ENCODE results near the gene CD247. TPM values are rescaled to one million over a fixed set of nuclear protein-coding genes. Genes with fewer than 3 reads are reported as not detected.
"Not testable (repeated sequence)": the region's sequence is repeated elsewhere in the genome, so short reads cannot be mapped to it uniquely, and the experiment has no call there.

CD247 gene
- 5.2 TPM for total RNA-seq

DNA sequence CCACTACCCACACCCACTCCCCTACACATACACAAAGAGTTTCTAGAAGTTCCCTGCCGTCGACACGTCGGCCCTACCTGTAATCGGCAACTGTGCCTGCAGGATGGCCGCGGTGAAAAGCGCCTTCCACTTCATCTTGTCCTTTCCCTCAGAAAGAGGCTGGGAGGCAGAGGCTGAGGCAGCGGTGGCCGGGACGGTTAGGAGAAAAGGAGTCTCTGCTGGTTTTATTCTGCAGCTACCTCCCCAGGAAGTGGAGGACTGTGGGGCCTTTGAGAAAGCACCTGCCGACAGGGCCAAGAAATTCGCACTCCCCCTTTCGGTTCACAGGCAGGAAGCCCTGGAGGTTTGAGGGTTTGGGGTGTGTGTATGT lies at the start of gene CD247:
Gene CD247 (minus strand): TSS at position 199 of the 370 bp plus-strand sequence. CDS start 64 bp downstream, at position 135.
- no peak for DNase-seq (ENCODE audit: low spot score)

DNA sequence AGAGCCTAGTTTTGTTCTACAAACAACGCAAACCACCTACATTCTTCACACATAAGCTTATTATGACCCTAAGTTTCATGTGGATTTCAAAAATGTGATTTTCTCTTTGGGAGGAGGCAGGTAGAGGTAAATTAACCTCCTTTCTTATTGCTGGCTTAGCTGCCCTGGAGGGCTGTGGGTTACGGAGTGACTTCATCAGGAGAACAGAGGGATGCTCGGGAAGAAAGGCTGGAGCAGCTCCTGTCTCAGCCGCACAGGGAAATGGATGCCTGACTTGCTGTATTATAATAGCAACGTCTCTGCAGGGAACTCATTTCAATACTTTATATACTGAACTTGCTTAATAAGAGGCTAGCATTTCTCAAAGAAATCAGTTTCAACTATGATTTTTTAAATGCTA lies 49.3 kb upstream of the CD247 start:
- no peak for DNase-seq (ENCODE audit: low spot score)

DNA sequence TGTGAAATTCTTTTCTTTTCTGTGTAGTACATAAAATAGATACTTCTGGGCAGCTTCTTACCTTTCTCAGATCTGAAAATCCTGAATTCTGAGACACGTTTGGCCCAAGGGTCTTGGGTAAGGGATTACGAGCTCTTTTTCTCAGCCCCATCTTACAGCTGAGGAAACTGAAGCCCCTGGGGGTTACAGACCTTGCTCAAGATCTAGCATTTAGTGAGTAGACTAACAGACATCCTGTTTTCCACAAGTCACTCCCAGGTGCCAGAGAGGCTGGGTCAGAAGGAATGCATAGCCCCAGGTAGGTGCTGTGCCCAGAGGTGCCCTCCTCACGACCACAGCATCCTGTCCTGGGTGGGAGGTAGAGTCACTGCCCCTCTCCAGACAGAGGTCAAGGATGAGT lies 48.4 kb upstream of the CD247 start:
- DNase-seq (ENCODE audit: low spot score): no peak

DNA sequence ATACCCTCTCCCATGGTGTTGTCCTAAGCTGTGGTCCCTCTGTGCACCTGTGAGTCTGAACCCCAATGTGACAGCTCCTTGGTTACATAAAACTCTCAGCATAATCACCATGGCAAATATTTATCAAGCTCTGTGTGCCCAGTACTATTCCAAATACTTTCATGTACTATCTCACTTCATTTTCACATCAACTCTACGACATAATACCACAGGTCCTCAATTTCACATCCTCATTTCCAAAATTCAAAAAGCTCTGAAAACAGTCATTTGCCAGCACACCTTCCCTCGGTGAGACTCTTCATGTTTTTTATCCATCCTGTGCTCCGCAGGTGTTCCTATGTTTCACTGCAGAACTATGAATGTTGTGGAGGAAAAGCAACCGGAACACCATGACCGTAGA lies 47.6 kb upstream of the CD247 start:
- DNase-seq (ENCODE audit: low spot score): no peak

DNA sequence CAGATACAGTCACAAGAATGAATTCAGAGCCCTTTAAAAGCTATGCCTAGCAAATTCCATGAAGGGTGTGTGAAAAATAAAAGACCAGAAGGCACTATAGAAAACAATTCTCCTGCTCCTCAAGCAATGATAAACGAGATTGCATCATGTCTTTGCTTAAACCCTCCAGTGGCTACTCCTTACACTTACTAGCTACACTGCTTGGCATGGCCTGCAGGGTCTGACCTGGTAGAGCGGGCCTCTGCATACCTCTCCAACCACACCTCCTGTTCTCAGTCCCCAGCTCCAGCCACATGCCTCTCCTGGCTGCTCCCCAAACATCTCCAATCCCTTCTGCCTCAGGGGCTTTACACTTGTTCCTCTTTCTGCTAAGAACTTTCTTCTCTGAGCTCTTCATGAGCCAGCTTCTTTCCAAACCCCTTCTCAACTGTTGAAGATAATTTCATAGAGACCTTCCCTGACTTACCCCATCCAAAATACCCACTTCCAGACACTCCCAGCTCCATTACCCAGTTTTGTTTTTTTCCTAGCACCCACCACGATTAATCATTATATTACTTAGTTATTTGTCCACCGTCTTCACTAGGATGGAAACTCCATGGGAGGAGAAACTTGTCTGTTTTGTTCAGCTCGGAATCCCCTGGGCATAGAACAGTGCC lies 46.4 kb upstream of the CD247 start:
- DNase-seq (ENCODE audit: low spot score): no peak

DNA sequence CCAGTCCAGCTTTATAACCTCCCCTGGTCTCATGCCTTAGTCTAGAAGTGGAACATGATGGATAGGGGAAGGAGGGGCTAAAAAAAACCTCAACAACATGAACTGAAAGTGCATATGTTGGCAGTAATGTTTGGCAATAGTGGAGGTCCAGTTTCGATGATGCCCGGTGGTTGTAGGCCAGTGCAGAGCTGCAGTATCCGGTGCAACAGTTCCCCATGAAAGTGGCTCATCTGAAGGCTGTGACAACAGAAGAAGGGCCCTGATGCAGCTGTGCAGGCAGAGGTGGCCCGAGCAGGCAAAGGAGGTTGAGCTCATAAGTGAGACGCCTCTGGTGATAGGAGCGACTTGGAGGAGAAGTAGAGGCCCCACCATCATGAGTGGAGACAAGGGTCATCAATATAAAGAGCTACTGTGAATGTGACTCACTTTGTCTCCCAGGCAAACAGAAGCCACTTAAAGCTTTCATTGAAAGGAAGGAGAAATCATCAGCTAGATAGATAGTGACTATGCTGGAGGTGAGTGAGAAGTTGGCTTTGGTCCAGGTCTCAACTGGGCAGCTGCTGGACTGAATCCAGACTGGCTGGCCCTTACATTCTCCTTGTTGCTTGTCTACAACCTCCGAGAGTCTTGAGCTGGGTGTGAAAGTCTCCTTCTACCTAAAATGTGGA lies 45.4 kb upstream of the CD247 start:
- DNase-seq (ENCODE audit: low spot score): peak; percentile 46

DNA sequence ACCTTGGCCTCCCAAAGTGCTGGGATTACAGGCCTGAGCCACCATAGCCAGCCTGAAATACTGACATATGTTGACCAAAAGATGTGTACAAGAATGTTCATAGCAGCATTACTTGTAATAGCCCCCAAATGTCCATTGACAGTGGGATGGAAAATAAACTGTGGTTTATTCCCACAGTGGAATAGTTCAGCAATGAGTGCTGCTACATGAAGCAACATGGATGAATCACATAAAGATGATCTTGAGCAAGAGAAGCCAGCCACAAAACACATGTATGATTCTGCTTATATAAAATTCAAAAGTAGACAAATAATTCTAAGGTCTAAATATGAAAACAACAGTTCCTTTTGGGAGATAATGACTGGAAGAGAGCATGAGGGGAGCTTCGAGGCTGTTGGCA lies 44.4 kb upstream of the CD247 start:
- DNase-seq (ENCODE audit: low spot score): no peak

DNA sequence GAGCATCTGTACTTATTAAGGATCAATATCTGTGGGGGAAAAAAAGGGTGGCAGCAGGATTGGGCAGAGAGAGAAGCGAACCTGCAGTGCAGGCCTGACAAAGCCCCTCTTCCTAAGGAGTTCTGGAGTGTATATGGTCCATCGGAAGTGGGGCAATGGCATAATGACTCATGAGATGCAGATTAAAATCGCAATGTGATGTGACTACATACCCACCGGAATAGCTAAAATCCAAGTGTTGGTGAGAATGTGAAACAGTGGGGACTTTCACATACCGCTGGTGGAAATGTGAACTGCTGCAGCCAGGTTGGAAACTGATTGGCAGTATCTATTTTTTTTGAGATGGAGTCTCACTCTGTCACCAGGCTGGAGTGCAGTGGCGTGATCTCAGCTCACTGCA lies 43.4 kb upstream of the CD247 start:
- no peak for DNase-seq (ENCODE audit: low spot score)

DNA sequence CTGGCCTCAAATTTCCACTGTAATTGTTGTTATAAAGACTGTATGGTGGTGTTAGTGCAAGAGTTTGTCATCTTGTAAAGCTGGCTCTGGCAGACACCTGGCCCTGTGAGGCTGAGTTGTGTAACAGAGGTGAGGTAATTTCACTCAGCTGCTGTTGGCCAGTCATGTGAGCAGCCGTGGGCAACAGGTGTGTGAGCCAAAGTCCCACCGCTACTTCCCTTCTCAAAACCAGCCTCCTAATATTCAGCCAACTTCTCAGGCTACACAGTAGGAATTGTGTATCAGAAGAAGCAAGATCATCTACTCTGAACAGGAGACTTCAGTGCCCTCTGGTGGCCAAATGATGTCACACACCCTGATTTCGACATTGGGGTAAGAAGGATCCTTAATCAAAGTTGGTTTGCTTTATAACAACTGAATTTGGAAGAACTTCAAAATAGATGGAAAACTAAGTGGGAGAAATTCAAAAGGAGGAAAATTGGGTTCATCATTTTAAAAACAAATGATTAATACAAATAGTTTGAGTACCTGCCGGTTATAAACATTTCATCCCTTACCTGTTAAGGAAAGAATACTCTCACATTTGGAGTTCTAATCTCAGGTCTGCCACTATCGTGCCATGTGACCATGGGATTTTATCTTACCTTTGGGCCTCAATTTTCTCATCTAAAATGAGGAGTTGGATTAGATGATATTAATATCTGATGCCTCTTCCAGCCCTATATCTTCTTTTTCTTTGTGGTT lies 37.8 kb upstream of the CD247 start:
- DNase-seq (ENCODE audit: low spot score): peak; percentile 83

DNA sequence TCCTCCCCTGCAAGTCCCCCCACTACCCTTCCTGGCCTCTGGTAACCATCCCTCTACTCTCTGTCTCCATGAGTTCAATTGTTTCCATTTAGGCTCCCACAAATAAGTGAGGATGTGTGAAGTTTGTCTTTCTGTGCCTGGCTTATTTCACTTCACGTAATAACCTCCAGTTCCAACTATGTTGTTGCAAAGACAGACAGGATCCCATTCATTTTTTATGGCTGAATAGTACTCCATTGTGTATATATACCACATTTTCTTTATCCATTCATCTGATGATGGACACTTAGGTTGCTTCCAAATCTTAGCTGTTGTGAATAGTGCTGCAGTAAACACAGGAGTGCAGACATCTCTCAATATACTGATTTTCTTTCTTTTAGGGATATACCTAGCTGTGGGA lies 36.7 kb upstream of the CD247 start:
- not testable (repeated sequence) for DNase-seq (ENCODE audit: low spot score)

DNA sequence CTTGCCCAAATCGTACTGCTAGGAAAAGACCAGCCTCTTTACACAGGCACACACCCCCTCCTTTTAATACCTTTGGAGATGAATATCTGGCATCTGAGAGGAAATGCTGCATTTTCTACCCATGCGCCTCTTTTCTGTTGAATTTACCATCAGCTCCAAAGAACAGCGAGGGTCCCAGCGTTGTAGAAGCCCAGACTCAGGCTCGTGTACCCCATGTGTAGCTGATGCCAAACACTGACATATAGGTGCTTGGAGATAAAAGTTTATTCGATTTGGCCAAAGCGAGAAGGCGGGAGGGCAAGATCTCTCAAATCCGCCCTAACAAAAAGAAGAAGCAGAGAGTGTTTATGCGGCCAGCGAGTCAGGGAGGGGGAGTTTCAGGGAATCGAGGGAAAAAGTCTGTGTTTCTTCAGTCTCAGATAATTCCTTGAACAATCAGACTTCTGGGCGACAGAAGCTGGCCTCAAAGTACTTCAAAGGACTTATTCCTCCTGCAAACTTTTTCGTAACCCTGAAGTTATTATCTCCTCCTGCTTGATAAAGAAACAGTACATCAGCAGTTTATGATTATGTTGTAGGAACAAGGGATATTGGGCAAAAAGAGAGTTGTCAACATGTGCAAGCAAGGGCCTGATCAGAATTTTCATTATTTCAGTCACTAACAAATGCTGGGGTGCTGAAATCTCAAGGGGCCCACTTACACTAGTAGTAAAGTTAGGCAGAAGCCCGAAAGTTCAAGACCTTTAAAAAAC lies 35.9 kb upstream of the CD247 start:
- DNase-seq (ENCODE audit: low spot score): no peak

DNA sequence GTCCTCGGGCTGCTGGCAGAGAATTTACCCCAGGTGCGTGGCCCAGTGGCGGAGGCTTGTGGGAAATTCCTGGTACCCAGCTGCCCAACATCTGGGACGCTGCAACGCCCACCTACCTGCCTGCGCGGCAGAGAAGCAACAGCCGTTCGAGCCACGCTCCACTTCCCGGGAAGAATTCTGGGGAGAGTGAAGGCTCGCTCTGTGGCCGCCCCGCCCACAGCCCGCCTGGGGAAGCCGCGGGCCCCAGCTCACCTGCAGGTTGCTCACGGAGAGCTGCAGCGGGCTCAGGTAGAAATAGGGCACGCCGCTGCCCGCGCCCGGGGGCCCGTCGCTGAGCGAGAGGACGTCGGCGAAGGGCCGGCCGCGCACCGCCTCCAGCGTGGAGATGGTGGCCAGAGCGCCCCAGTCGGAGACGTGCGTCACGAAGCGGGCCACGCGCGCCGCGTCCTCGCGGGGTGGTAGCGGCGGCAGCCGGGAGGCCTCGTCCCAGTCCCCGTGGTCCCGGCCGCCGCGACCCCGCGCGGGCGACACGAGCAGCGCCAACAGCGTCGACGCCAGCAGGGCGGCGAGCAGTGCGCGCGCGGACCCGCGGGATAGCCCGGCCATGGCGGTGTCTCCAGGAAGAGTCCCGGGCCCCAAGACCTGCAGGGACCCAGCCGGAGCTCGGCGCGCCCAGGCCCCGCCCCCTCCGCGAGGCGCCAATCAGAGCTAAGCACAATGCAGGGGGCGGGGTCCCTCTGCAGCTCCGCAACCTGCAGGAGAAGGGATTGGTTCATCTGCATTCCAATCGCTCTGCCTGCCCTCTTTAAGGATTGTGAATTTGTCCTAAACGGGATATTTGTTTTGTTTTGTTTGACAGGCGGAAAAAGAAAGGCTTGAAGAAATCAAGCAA lies 35.1 kb upstream of the CD247 start, which contains the start of gene CREG1:
Gene CREG1 (minus strand): TSS at position 627 of the 892 bp plus-strand sequence.
- peak; percentile 95 for DNase-seq (ENCODE audit: low spot score)

DNA sequence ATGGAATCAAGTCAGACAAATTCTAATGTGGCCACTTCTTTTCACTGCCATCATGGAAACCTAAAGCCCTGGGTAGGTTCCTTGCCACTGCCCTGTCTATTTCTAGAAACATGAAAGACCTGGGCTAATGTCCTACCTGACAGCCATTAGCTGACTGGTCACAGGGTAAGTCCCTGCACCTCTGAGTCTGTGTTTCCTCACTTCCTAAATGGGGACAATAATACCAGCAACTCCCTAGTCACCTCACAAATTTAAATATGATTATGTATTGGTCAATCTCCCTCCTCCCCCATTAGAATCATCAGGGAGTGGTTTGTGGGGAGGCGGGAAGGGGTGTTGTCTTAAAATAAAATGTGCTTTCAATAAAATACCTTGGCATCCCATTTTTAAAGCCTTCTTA lies 33.0 kb upstream of the CD247 start:
- no peak for DNase-seq (ENCODE audit: low spot score)

DNA sequence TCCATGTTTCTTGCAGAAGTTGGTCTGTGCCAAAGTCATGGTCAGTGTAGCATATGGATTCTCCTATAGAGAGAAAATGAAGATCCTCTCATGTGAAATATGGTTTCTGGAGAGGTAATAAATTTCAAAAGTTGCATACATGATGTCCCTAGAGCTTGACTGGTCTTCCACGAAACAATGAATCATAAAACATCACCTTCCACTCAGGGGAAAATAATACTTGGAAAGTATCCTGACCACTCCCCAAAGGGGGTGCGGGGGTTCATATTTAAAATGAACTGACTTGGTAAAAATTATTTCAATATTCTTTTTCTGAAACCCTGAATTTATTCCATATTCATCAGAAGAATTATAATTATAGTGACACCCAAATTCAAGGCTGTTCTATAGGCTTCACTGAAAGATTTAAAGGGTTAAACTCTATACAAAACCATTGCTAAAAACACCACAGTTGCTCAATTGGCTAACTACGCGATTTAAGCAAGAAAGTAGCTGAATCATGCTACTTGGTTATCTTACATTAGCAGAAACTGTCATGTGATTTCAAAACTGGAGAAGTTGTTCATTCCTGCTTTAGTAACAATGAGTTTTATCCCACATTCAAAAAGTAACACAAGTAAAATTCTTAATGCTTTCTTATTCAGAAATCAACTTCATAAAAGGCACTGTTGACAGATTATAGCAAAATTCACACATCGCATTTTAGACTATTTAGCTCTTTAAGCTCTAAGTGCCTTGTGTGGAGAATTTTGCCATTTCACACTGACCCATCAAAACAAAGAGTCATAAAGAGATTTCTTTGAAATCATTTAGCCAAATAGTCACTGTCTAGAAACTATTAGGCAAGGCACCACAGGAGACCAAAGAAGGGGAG lies 30.0 kb upstream of the CD247 start:
- no peak for DNase-seq (ENCODE audit: low spot score)

DNA sequence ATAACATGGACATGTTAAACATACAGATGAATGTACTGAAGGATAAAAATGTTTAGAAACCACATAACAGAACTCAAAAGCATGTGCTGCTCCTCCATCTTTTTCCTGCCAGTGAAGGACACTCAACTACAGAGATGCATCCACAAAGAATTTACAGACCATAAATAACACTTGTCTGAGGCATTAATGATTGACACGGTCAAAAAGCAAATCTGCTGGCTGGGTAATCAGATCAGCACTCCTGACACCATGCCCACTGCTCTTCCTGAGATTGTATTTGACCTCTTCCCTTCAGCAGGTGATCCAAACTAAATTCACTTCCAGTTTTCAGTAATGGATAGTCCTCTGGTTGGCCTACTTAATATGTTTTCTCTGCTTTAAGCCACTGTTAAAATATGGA lies 28.6 kb upstream of the CD247 start:
- DNase-seq (ENCODE audit: low spot score): no peak

DNA sequence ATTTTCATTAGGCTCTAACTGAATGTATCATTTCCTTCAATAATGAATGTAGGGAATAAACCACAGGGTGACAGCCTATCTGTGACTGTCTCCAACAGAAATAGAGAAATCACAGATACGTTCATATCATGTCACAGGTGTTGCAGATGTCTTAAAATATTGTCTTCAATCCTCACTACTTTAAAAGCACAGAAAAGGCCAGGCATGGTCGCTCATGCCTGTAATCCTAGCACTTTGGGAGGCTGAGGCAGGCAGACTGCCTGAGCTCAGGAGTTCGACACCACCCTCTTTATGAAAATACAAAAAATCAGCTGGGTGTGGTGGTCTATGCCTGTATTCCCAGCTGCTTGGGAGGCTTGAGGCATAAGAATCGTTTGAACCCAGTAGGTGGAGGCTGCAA lies 27.0 kb upstream of the CD247 start:
- no peak for DNase-seq (ENCODE audit: low spot score)

DNA sequence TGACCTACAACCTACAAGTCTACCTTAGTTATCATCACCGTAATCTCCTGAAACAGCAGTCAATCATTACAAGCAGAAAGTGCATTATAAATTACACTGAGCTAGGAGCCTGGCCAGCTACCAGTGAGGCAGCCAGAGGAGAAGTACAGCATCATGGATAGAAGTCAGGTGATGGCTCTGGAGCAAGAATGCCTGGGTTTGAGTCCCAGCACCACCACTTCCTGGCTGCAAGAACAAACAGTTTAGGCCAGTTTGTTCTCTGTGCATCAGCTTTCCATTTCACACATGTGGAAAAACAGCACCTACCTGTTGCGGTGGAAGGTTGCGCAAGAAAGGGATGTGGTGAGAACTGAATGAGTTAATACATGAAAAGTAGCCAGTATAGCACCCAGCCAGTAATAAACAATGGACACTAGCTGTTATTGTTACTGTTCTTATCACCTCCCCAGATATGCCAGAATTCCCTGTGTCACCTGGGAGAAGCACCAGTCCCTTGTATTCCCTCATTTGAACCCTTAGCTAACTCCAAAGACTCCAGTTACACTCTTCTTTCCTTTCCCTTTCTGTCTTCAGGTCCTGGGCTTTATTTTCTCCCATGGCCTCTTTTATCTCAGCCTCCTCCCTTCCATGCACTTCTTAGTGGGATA lies 26.2 kb upstream of the CD247 start:
- DNase-seq (ENCODE audit: low spot score): no peak

DNA sequence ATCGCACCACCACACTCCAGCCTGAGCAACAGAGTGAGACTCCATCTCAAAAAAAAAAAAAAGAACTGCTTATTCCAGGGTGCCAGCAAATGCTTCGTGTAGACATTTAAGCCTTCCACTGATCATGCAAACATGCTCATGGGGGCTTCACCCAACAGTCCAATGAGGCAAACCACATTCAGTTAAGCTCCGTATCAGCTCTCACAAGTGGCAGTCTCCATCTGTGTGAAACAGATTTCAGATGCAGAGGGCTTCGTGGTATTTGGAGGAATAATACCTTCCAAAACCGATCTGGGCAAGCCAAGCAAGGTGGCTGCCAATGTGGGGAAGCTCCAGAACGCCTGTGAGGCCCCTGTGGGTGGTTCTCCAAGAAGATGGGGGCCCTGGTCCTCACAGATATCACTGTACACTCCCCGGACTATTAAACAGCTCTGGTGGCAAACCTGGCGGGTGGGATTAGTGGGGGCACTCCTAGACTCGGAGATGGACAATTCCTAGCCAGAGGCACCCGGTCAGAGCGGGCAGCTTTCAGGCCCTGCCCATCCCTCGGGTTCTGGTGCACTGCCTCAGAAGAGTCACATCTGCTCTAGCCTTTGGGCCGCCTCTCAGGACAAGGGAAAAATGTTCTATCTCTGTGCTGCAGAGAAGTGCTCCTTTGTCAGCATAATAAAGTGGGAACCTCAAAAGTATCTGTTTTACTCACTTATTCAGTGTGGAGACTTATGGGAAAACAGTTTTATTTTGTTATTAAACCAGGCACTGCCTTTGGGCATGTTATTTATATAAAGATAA lies 25.1 kb upstream of the CD247 start:
- DNase-seq (ENCODE audit: low spot score): no peak

All from mucosa of gallbladder (tissue), 1 donor.